Lower leg skin (tissue), 3 donors: Measurements from ENCODE around the gene SDK1.

Experiments used
- CTCF ChIP-seq, 3 donors: fragments of 450-650 bp; IDR thresholded peaks; one replicate each; pipeline ENCODE4 v1.5.1; 2016; ENCODE audit warnings: antibody characterized with exemption in 3 of 3, mild to moderate bottlenecking in 3 of 3, moderate library complexity in 2 of 3
- POLR2A ChIP-seq, 2 donors: fragments of 450-650 bp; IDR thresholded peaks; one replicate each; pipeline ENCODE4 v1.6.1; 2016 to 2017; ENCODE audit warnings: antibody characterized with exemption in 2 of 2, mild to moderate bottlenecking in 1 of 2, moderate library complexity in 1 of 2

GRCh38 chr7:3446786-3447185, 145.7 kb downstream of the SDK1 start:
- no peak for TF ChIP-seq CTCF (IDR thresholded peaks at IDR 0.05)
- TF ChIP-seq POLR2A (IDR thresholded peaks at IDR 0.05): no peak
